GM12873 (cell line): ENCODE data around the gene CCDC88B.

Experiments
- CTCF ChIP-seq: IDR thresholded peaks from 2 replicates; pipeline ENCODE4 v1.5.1; 2012; ENCODE audit warnings: low read depth, mild to moderate bottlenecking, moderate library complexity, low read length, control low read depth; ENCODE audit not compliant: insufficient read depth; ENCODE audit errors: missing control alignments

CCDC88B gene

GRCh38 chr11:64341851-64342791, 2.1 kb downstream of the CCDC88B start:
- TF ChIP-seq CTCF = peak; percentile 39

GRCh38 chr11:64342869-64343745, 3.1 kb downstream of the CCDC88B start:
- no peak for TF ChIP-seq CTCF

GRCh38 chr11:64343767-64344559, 4.0 kb downstream of the CCDC88B start:
- peak; percentile 43 for TF ChIP-seq CTCF

DNA sequence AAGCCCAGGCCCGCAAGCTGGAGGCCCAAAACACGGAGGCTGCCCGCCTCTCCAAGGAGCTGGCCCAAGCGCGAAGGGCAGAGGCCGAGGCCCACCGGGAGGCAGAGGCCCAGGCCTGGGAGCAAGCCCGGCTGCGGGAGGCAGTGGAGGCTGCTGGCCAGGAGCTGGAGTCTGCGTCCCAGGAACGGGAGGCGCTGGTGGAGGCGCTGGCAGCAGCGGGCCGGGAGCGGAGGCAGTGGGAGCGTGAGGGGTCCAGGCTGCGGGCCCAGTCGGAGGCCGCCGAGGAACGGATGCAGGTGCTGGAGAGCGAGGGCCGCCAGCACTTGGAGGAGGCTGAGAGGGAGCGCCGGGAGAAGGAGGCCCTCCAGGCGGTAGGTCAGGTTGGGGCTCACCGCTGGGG, 4.8 kb downstream of the CCDC88B start:
- no peak for TF ChIP-seq CTCF

DNA sequence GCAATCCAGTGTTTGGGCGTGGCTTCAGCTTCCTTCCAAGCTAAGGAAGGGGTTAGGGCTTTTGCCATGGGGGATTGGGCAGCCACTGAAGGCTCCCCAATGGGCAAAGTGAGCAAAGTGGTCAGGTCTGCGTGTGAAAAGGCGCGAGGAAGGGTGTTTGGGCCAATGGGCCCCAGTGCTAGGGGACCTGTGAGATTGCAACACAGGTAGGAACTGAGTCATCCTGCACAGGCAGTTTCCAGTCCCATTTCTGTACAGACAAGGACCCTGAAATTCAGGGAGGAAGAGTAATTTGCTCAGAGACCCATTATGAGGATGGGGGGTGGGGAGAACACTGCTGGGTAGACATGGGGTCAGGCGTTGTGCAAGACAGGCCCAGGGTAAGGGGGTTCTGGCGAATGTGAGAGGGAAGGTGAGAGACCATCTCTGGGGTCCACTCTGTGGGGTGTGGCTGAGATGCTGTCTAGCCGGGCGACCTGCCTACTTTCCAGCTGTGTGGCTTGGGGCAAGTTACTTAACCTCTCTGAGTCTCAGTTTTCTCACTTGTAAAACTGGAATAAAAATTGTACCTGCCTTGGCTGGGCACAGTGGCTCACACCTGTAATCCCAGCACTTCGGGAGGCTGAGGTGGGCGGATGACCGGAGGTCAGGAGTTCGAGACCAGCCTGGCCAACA, 7.3 kb downstream of the CCDC88B start:
- TF ChIP-seq CTCF = no peak

DNA sequence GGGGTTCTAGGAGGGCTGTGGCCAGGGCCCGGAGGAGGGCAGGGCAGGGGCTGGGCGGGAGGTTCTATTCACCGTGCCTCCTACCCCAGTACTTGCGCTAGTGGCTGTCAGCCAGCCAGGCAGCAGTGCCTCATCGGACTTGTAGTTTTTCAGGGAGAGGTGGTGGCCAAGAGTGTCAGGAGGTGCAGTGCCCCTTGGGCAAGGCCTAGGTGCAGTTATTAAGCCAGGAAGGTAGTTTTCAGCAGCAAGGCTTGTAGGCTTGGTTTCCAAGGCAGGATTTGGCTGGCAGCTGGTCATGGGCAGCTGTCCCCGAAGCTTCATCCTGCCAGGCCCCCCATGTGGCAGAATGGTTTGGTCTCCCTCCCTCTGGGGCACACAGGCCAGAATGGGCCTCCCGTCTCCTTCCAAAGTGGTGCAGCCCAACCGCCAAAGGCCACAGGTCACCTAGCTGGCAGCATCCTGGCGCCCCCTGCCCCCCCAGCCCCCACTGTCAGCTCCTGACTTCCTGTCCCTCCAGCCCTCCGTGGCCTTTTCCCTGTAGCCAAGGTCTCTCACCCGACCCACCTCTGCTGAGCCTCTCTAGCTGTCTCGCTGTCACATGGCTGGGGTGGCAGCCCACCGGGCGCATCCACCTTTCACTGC, 8.5 kb downstream of the CCDC88B start:
- TF ChIP-seq CTCF = no peak
